ENCODE data around the gene CDKN2C. TPM values are rescaled to one million over a fixed set of nuclear protein-coding genes. Genes with fewer than 3 reads are reported as not detected.

CDKN2C gene
- total and polyA plus RNA-seq, 3 donors from 2014 or later: 7.4 to 9.5 (median 8.8) TPM

GRCh38 chr1:50968158-50968820 lies 1.8 kb upstream of the CDKN2C start:
- no peaks in the 10 kb centered on the region for H3K4me1 ChIP-seq
- no peaks in the 10 kb centered on the region for H3K9me3 ChIP-seq
- 0 to 1% methylated on average over 55 to 57 of the region's 70 CpGs for WGBS, 2 donors
- intact Hi-C loops (cut with DNase I; ENCODE audit: low total_unique reads): no loop called here
- peak; percentile 90 for DNase-seq
- TF ChIP-seq POLR2A (IDR thresholded peaks at IDR 0.05) (no peak), CTCF (IDR thresholded peaks at IDR 0.05) (peak in 1 of 3 experiments; percentile 25)
- peak overlapping the region; percentile 85 to 97 for H3K27ac ChIP-seq
- H3K4me3 ChIP-seq: peak overlapping the region; percentile 74 to 78
- H3K27me3 ChIP-seq: no peaks in the 10 kb centered on the region
- H3K36me3 ChIP-seq (ENCODE audit: low read depth, missing control alignments): no peaks in the 10 kb centered on the region

- peak overlapping the region; percentile 85 to 97 for H3K27ac ChIP-seq
- 1% methylated on average over 28 to 40 of the region's 65 CpGs for WGBS, 2 donors
- H3K27me3 ChIP-seq: no peaks in the 10 kb centered on the region
- no peaks in the 10 kb centered on the region for H3K36me3 ChIP-seq (ENCODE audit: low read depth, missing control alignments)
- peak overlapping the region; percentile 74 to 78 for H3K4me3 ChIP-seq
- no peaks in the 10 kb centered on the region for H3K4me1 ChIP-seq
- intact Hi-C loops (cut with DNase I; ENCODE audit: low total_unique reads): no loop called here
- H3K9me3 ChIP-seq: no peaks in the 10 kb centered on the region
- DNase-seq: peak; percentile 59
- TF ChIP-seq POLR2A (IDR thresholded peaks at IDR 0.05): no peak
- no peak for TF ChIP-seq CTCF (IDR thresholded peaks at IDR 0.05)
Observed at GRCh38 chr1:50968821-50969610, 1.0 kb upstream of the CDKN2C start.

GRCh38 chr1:50970509-50970887 lies 453 bp downstream of the CDKN2C start:
- H3K4me1 ChIP-seq: no peaks in the 10 kb centered on the region
- no peaks in the 10 kb centered on the region for H3K36me3 ChIP-seq (ENCODE audit: low read depth, missing control alignments)
- TF ChIP-seq POLR2A (IDR thresholded peaks at IDR 0.05) (no peak), CTCF (IDR thresholded peaks at IDR 0.05) (no peak)
- H3K27ac ChIP-seq: peak overlapping the region; percentile 85 to 97
- peak overlapping the region; percentile 74 to 78 for H3K4me3 ChIP-seq
- DNase-seq: no peak
- H3K27me3 ChIP-seq: no peaks in the 10 kb centered on the region
- no peaks in the 10 kb centered on the region for H3K9me3 ChIP-seq
- WGBS, 2 donors: 8 to 10% methylated on average over 6 of the region's 6 CpGs
- intact Hi-C loops (cut with DNase I; ENCODE audit: low total_unique reads): no loop called here

- no peaks in the 10 kb centered on the region for H3K4me1 ChIP-seq
- H3K4me3 ChIP-seq: peak overlapping the region; percentile 74 to 78
- no peaks in the 10 kb centered on the region for H3K9me3 ChIP-seq
- H3K27ac ChIP-seq: peak overlapping the region; percentile 62 to 97
- H3K36me3 ChIP-seq (ENCODE audit: low read depth, missing control alignments): no peaks in the 10 kb centered on the region
- no peak for DNase-seq
- no peak for TF ChIP-seq CTCF (IDR thresholded peaks at IDR 0.05)
- TF ChIP-seq POLR2A (IDR thresholded peaks at IDR 0.05): no peak
- intact Hi-C loops (cut with DNase I; ENCODE audit: low total_unique reads): no loop called here
- 9 to 12% methylated on average over 7 of the region's 7 CpGs for WGBS, 2 donors
- H3K27me3 ChIP-seq: no peaks in the 10 kb centered on the region
Observed at GRCh38 chr1:50970931-50971582, 1.0 kb downstream of the CDKN2C start.
